HL-60 (cell line): Measurements from ENCODE around the gene C7orf25.

Experiments
- DNase-seq, 2 experiments: peaks; one replicate each; pipeline ENCODE4 v3.0.0-alpha.2; 2010 to 2020; ENCODE audit warnings: low read depth in 1 of 2, low spot score in 1 of 2
- H3K27ac ChIP-seq: fragments of 250-450 bp; sonication (Bioruptor Pico); replicated peaks from 2 replicates; pipeline ENCODE4 v1.5.1; 2020; ENCODE audit warnings: mild to moderate bottlenecking, moderate library complexity
- H3K27me3 ChIP-seq: fragments of 250-450 bp; sonication (Bioruptor Pico); 2 replicates; pipeline ENCODE4 v1.5.1; 2021; ENCODE audit warnings: mild to moderate bottlenecking, moderate library complexity; ENCODE audit not compliant: insufficient read depth, poor library complexity, severe bottlenecking
- H3K4me3 ChIP-seq: replicated peaks from 2 replicates; pipeline ENCODE4 v1.5.1; 2011; ENCODE audit warnings: mild to moderate bottlenecking, control low read depth, low read length; ENCODE audit not compliant: insufficient read depth
- GABPA ChIP-seq: IDR thresholded peaks from 2 replicates; pipeline ENCODE4 v1.6.1; 2012; ENCODE audit warnings: low read depth
- POLR2AphosphoS5 ChIP-seq: IDR thresholded peaks from 2 replicates; pipeline ENCODE4 v1.6.1; 2012; ENCODE audit warnings: low read depth
- SPI1 ChIP-seq: IDR thresholded peaks from 2 replicates; pipeline ENCODE4 v1.6.1; 2012; ENCODE audit warnings: low read depth, mild to moderate bottlenecking, borderline replicate concordance
- TF ChIP-seq, protein P1 (sequence below): IDR thresholded peaks from one replicate; pipeline ENCODE4 v1.5.1; 2011; ENCODE audit warnings: low read length, control low read depth, inconsistent platforms; ENCODE audit not compliant: insufficient read depth
- TF ChIP-seq, protein P2 (sequence below): IDR thresholded peaks from 2 replicates; pipeline ENCODE4 v1.6.1; 2012; ENCODE audit warnings: low read depth; ENCODE audit not compliant: insufficient replicate concordance

C7orf25 gene

DNA sequence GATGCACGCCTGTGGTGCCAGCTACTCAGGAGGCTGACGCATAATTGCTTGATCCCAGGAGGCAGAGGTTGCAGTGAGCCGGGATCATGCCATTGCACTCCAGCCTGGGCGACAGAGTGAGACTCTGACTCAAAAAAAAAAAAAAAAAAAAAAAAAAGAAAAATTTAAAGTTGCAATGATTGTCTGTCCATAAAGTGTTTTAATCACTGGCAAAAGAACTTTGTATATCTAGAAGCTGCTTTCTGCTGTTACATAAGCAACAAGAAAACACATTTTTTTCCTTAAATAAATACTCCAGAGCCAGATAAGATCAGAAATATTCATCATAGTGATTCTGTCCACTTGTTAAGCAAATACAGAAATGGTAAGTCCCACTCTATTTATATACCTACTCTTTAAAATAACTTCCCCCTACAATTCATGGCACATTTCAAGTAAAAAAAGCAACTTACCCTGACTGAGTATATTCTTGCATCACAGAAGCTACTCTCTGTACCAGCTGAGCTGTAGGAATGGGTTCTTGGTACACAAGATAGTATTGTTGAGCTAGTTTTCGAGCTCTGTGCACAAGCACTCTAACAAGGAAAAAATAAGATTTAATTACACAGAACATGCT lies 12.5 kb upstream of the C7orf25 start:
- no peak overlapping the region for H3K27ac ChIP-seq

DNA sequence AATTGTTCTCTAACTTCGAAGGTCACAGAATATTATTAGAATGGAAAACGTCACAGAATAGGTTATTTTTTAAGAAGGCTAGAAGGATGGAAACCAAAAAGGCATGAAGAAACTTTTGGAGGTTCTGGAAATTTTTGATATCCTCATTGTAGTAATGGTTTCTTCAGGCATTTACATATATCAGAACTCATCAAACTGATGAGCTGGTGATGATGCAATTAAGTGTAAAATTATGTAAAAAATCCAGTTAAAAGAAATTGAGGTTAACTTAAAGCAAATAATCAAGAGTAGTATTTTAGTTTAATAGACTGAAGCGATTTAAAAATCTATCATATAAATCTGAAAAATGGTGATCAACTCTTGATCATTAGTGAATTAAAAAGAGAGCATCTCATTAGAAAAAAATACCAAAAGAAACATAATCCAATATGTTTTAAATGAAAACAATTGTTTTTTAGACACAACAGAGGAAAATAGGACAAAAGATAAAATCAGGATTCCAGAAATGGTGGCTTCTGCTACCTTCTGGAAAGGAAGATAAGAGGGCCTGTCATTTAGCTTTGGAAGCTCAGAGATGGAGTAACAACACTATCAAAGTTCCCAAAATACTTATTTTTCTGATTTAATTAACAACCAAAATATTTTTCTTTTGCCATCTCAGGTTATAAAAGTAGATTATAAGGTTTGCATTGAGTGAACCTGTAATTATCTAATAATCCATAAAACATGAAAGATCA lies 10.3 kb upstream of the C7orf25 start:
- TF ChIP-seq, protein P1, sequence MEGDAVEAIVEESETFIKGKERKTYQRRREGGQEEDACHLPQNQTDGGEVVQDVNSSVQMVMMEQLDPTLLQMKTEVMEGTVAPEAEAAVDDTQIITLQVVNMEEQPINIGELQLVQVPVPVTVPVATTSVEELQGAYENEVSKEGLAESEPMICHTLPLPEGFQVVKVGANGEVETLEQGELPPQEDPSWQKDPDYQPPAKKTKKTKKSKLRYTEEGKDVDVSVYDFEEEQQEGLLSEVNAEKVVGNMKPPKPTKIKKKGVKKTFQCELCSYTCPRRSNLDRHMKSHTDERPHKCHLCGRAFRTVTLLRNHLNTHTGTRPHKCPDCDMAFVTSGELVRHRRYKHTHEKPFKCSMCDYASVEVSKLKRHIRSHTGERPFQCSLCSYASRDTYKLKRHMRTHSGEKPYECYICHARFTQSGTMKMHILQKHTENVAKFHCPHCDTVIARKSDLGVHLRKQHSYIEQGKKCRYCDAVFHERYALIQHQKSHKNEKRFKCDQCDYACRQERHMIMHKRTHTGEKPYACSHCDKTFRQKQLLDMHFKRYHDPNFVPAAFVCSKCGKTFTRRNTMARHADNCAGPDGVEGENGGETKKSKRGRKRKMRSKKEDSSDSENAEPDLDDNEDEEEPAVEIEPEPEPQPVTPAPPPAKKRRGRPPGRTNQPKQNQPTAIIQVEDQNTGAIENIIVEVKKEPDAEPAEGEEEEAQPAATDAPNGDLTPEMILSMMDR, result no peak
- no peak for TF ChIP-seq POLR2AphosphoS5
- TF ChIP-seq, protein P2, sequence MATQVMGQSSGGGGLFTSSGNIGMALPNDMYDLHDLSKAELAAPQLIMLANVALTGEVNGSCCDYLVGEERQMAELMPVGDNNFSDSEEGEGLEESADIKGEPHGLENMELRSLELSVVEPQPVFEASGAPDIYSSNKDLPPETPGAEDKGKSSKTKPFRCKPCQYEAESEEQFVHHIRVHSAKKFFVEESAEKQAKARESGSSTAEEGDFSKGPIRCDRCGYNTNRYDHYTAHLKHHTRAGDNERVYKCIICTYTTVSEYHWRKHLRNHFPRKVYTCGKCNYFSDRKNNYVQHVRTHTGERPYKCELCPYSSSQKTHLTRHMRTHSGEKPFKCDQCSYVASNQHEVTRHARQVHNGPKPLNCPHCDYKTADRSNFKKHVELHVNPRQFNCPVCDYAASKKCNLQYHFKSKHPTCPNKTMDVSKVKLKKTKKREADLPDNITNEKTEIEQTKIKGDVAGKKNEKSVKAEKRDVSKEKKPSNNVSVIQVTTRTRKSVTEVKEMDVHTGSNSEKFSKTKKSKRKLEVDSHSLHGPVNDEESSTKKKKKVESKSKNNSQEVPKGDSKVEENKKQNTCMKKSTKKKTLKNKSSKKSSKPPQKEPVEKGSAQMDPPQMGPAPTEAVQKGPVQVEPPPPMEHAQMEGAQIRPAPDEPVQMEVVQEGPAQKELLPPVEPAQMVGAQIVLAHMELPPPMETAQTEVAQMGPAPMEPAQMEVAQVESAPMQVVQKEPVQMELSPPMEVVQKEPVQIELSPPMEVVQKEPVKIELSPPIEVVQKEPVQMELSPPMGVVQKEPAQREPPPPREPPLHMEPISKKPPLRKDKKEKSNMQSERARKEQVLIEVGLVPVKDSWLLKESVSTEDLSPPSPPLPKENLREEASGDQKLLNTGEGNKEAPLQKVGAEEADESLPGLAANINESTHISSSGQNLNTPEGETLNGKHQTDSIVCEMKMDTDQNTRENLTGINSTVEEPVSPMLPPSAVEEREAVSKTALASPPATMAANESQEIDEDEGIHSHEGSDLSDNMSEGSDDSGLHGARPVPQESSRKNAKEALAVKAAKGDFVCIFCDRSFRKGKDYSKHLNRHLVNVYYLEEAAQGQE, result no peak
- TF ChIP-seq SPI1, result no peak
- TF ChIP-seq GABPA, result no peak
- Histone ChIP-seq H3K4me3 (no peak overlapping the region), H3K27ac (no peak overlapping the region), H3K27me3 (no peaks in the 10 kb centered on the region)
- DNase-seq, result no peak

More for the DNA sequence above, 12.5 kb upstream of the C7orf25 start:
- DNase-seq, result no peak
- Histone ChIP-seq H3K4me3 (no peak overlapping the region), H3K27me3 (no peaks in the 10 kb centered on the region)
- TF ChIP-seq GABPA (no peak), SPI1 (no peak), POLR2AphosphoS5 (no peak)
- TF ChIP-seq, protein P2, result no peak
- TF ChIP-seq, protein P1, result no peak

DNA sequence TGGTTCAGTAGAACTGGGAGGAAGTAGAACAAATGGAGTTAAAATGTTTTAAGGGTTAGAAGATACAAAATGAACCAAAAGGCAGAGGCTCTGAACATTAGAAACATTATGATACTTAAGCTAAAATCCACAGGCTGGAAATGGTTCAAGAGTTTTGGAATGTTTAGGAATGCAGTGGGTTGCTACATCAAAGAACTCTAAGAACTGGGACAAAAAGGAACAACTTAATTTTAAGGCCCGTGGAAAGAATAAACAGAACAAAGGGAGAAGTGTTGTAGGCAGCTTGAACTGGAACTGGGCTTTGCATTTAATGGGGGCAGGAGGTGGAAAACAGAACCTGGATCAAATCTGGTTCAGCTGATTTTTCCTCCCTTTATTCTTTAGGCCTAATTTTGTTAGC lies 3.5 kb upstream of the C7orf25 start:
- H3K27ac ChIP-seq, result no peak overlapping the region
- no peak overlapping the region for H3K4me3 ChIP-seq
- H3K27me3 ChIP-seq, result no peaks in the 10 kb centered on the region
- TF ChIP-seq, protein P1, result no peak
- TF ChIP-seq GABPA, result no peak
- TF ChIP-seq, protein P2, result no peak
- TF ChIP-seq SPI1, result no peak
- no peak for TF ChIP-seq POLR2AphosphoS5
- no peak for DNase-seq
